ENCODE measurements around the gene FKBP5. TPM values are rescaled to one million over a fixed set of nuclear protein-coding genes. Genes with fewer than 3 reads are reported as not detected.
"Not testable (repeated sequence)": the region's sequence is repeated elsewhere in the genome, so short reads cannot be mapped to it uniquely, and the experiment has no call there.

Gene FKBP5
- total RNA-seq, 1 donor from 2014 or later, result 17.1 TPM

DNA sequence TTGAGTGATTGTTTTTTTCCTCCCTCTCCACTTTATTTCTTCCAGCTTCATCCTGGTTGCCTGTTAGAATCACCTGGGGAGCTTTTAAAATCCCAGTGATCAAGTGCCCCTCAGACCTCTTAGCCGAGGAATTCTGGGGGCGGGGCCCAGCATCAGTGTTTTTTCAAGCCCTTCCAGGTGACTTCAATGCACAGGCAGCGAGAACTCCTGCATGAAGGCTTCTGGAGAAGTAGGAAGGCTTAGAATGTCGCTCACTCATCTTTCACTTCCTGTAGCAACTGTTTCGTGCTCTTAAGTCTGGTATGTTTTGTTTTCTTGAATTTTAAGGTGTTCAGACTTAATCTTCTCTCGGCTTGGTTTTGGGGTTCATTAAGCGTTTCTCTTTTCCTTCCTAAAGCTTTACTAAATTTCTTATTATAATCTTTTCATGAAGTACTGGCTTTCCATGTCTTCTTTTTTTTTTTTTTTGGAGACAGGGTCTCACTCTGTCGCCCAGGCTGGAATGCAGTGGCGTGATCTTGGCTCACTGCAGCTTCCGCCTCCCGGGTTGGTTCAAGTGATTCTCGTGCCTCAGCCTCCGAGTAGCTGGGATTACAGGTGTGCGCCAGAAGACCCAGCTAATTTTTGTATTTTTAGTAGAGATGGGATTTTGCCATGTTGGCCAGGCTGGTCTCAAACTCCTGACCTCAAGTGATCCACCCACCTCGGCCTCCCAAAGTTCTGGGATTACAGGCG, 145.1 kb downstream of the FKBP5 start:
- intact Hi-C loops (cut with micrococcal nuclease), result no loop called here
- no peak for TF ChIP-seq CTCF (IDR thresholded peaks at IDR 0.05)
- Mint-ChIP-seq H3K4me1 (no peaks in the 10 kb centered on the region), H3K4me3 (no peak overlapping the region), H3K27ac (no peak overlapping the region), H3K36me3 (ENCODE audit: low read depth) (no peaks in the 10 kb centered on the region), H3K9me3 (no peaks in the 10 kb centered on the region), H3K27me3 (peaks cover 7% of the 10 kb centered on the region)
- CTCF ChIA-PET, result no interaction called here
- DNase-seq (no peak), ATAC-seq (ENCODE audit: low read depth) (no peak)
- POLR2A ChIA-PET, result no interaction called here

- intact Hi-C loops (cut with micrococcal nuclease), result no loop called here
- Mint-ChIP-seq H3K36me3 (ENCODE audit: low read depth) (no peaks in the 10 kb centered on the region), H3K9me3 (no peaks in the 10 kb centered on the region), H3K4me3 (no peak overlapping the region), H3K4me1 (no peaks in the 10 kb centered on the region), H3K27me3 (no peaks in the 10 kb centered on the region), H3K27ac (no peak overlapping the region)
- no peak for DNase-seq
- ATAC-seq (ENCODE audit: low read depth), result no peak
- TF ChIP-seq CTCF (IDR thresholded peaks at IDR 0.05), result no peak
- CTCF ChIA-PET, result no interaction called here
- POLR2A ChIA-PET, result no interaction called here
Measured at GRCh38 chr6:35541836-35542235, 146.9 kb downstream of the FKBP5 start.

GRCh38 chr6:35539223-35539622, 149.5 kb downstream of the FKBP5 start:
- TF ChIP-seq CTCF (IDR thresholded peaks at IDR 0.05), result no peak
- CTCF ChIA-PET, result no interaction called here
- Mint-ChIP-seq H3K4me1 (no peaks in the 10 kb centered on the region), H3K27ac (no peak overlapping the region), H3K27me3 (peaks cover 9% of the 10 kb centered on the region), H3K36me3 (ENCODE audit: low read depth) (no peaks in the 10 kb centered on the region), H3K4me3 (no peak overlapping the region), H3K9me3 (no peaks in the 10 kb centered on the region)
- no peak for ATAC-seq (ENCODE audit: low read depth)
- DNase-seq, result no peak
- intact Hi-C loops (cut with micrococcal nuclease), result no loop called here
- POLR2A ChIA-PET, result no interaction called here

DNA sequence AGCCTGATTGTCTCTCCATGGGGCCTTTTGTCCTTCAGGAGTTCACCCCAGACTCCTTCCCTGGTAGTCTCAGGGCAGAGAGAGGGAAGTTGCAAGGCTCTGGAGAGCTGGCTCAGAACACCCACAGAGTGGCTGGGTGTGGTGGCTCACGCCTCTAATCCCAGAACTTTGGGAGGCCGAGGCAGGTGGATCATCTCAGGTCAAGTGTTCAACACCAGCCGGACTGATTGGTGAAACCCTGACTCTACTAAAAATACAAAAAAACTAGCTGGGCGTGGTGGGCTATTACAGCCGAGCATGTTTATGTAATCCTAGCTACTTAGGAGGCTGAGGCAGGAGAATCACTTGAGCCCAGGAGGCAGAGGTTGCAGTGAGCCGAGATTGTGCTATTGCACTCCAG, 152.9 kb downstream of the FKBP5 start:
- DNase-seq; H3K27ac Mint-ChIP-seq; H3K4me1 Mint-ChIP-seq; H3K36me3 Mint-ChIP-seq (ENCODE audit: low read depth); CTCF ChIA-PET; H3K9me3 Mint-ChIP-seq; H3K4me3 Mint-ChIP-seq; POLR2A ChIA-PET; ATAC-seq (ENCODE audit: low read depth); intact Hi-C loops (cut with micrococcal nuclease): not testable (repeated sequence)
- H3K27me3 Mint-ChIP-seq, result peaks cover 11% of the 10 kb centered on the region

- POLR2A ChIA-PET, result no interaction called here
- DNase-seq (no peak), ATAC-seq (ENCODE audit: low read depth) (no peak)
- H3K27me3 Mint-ChIP-seq, result peaks cover 11% of the 10 kb centered on the region
- TF ChIP-seq CTCF (IDR thresholded peaks at IDR 0.05), result no peak
- H3K4me1 Mint-ChIP-seq, result no peaks in the 10 kb centered on the region
- H3K4me3 Mint-ChIP-seq, result no peak overlapping the region
- H3K9me3 Mint-ChIP-seq, result no peaks in the 10 kb centered on the region
- CTCF ChIA-PET, result no interaction called here
- intact Hi-C loops (cut with micrococcal nuclease), result no loop called here
- H3K27ac Mint-ChIP-seq, result no peak overlapping the region
- no peaks in the 10 kb centered on the region for H3K36me3 Mint-ChIP-seq (ENCODE audit: low read depth)
Measured at GRCh38 chr6:35534407-35535170, 154.1 kb downstream of the FKBP5 start.

All from activated B cell treated with CpG ODN at 0.5 μM for 24 hours (primary cell).